GM19397 (cell line): ENCODE measurements around the gene THSD7A.

Source experiments
- ATAC-seq: cut with Tn5 transposase; IDR thresholded peaks from one replicate; pipeline ENCODE4 v1.9.1; 2021; ENCODE audit warnings: mild to moderate bottlenecking, moderate library complexity; ENCODE audit not compliant: unreplicated experiment

The THSD7A gene

DNA sequence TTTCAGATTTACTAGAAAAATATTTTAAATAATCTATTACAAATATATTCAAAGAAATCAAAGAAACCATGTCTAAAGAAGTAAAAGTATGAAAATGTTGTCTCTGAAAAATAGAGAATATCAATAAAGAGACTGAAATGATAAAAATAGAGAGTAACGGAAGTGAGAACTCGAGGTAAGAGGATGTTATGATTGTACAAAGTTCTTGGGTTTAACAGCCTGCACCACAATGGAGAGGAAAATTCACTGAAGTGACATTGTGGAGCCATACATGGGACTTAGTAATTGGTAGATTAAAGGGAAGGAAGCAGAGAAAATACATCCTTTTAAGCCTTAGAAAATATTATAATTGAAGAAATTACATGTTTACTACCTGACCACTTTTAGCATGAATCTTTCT lies 77.9 kb downstream of the THSD7A start:
- ATAC-seq = no peak

DNA sequence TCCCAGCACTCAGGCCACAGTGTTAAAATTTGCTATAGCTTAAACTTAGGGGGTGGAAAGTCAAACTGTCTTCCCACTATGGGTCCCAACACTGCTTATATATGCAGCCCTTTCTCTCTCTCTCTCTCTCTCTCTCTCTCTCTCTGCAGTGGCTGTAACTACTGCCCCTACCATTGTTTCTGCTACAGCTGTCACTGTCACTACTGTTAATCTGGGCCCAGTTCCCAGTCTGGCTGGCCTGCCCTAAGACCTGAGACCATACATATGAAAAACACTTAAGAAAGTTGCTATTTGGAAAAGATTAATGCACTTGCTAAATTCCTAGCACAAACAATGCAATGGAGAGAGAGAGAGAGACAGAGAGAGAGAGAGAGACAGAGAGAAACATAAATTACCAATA lies 78.6 kb downstream of the THSD7A start:
- no peak for ATAC-seq

DNA sequence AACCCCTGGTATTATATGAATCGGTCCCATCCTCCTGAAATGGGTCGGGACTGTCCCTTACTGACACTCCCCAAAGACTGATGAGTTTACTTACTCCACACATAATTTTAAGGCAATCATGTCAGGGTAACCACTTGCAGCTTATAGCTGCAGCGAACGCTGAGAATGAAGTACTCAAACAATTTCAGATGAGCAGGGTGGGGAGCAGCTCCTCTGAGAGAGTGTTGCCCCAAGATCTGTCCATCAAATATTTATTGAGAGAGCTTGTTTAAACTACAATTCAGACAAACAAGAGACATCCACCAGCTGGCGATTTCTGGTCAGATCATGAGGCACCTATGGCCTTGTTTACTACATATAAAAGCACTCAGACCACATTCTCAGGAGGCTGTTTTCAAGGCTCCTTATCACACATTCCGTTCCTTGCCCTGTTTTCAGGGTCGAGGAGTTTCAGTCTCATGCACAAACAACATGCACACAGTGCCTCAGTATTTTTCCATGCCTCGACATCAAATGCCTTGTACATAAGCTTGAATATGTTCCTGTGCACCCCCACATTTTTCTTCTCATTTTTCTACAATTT lies 80.1 kb downstream of the THSD7A start:
- no peak for ATAC-seq

DNA sequence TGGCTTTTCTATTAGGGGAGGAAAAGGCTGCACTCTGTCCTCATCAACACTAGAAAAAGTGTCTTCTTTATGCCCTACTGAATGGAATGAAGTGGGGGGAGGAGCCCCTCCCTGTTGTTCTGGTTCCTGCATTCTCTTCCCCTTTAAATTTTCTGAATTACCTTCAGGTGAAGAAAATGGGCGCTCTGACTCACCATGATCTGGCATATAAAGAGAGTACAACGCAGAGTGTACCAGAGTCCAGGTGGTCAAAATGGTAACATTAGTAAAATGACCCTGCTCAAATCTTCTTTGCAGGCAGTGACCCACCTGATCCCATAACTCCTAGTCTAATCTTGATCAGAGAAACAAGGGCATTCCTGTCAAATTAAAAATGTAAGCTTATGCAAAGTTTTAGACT lies 80.7 kb downstream of the THSD7A start:
- no peak for ATAC-seq

- ATAC-seq = no peak
These were observed 81.8 kb downstream of the THSD7A start for GRCh38 chr7:11750191-11750590.

- no peak for ATAC-seq
These were observed 82.4 kb downstream of the THSD7A start for GRCh38 chr7:11749629-11750028.

DNA sequence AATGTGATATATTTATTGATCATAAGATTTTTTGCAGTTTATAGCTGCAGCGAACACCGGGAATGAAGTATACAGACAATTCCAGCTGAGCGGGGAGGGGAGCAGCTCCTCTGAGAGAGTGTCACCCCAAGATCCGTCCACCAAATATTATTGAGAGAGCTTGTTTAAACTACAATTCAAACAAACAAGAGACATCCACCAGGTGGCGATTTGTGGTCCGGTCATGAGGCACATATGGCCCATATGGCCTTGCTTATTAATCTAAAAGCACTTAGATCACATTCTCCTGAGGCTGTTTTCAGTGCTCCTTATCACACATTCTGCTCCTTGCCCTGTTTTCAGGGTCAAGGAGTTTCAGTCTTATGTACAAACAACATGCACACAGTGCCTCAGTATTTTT lies 83.1 kb downstream of the THSD7A start:
- no peak for ATAC-seq

GRCh38 chr7:11747715-11748485 lies 84.1 kb downstream of the THSD7A start:
- no peak for ATAC-seq

- ATAC-seq = no peak
These were observed 85.4 kb downstream of the THSD7A start for GRCh38 chr7:11746591-11746990.

- ATAC-seq = no peak
These were observed 88.5 kb downstream of the THSD7A start for GRCh38 chr7:11743548-11743947.

DNA sequence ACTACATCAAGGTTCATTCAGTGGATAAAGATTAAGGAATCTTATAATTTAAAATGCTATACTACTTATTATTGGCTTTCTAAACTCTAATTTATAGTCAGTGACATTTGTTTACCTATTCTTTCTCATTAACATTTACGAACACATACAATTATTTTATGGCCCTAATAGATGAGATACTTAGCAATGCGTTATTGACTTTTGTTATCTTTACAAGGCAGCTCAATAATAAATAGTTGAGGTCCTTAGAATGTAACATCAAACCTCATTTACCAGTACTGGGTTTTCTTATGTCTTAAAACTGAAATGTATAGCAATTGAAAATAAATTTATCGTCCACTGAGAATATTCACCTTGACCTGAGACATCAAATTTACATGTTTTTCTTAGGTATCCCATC lies 89.0 kb downstream of the THSD7A start:
- no peak for ATAC-seq

- ATAC-seq = no peak
These were observed 89.5 kb downstream of the THSD7A start for GRCh38 chr7:11742496-11742895.

DNA sequence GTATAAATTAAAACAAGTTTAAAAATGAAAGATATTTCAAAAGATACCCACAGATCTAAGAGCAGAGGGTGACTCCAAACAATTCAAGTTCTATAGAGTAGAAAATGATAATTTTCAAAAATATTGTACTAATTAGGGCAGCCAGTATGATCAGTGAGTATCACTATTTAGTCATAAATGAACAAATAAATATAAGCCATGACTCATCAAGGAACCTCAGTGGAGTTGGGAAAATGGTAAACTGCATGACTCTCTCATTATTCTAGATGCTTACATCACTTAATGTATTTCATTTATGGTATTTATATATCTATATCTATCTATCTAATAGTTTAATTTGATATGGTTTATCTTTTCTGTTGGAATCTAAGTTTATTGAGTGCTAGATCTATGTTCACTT lies 94.3 kb downstream of the THSD7A start:
- no peak for ATAC-seq

- ATAC-seq = no peak
These were observed 99.8 kb downstream of the THSD7A start for GRCh38 chr7:11732207-11732606.

GRCh38 chr7:11730725-11731124 lies 101.3 kb downstream of the THSD7A start:
- ATAC-seq = no peak

GRCh38 chr7:11727864-11728263 lies 104.1 kb downstream of the THSD7A start:
- no peak for ATAC-seq

DNA sequence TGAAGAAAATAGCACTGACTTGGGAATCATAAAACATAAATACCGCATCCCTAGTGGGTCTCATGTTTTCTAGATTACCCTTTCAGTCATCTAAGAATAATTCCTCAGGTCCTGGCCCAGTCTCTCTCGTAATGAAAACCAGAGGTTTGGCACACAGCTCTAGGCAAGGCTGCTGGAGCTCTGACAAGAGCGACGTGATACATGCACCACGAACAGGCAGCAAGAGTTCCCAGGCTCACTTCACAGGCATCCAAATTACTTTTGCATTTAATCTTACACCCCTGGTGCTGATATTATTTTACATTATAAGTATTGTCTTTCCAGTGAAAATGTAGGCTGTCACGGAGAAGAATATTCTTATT lies 105.2 kb downstream of the THSD7A start:
- ATAC-seq = no peak

GRCh38 chr7:11726001-11726793 lies 105.8 kb downstream of the THSD7A start:
- ATAC-seq = no peak

- no peak for ATAC-seq
These were observed 115.8 kb downstream of the THSD7A start for GRCh38 chr7:11716185-11716584.

- no peak for ATAC-seq
These were observed 117.3 kb downstream of the THSD7A start for GRCh38 chr7:11714676-11715075.

GRCh38 chr7:11714205-11714604 lies 117.8 kb downstream of the THSD7A start:
- ATAC-seq = no peak

DNA sequence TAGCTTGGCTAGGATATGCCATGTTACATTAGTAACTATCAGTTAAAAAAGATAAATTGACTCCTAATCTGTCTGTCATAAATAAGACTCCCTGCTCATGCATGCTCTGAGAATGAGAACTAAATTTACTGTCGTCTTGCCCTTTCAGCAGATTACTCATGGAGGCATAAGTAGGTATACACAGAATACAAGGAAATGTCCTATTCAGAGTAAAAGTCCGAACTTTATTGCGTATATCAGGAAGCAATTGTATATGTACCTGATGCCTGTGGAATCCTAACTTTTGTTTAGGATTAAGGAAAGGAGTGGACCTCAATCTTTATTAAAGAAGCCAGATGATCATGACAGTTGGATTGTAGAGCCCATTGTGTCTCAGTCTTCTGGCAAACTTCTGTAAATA lies 118.6 kb downstream of the THSD7A start:
- ATAC-seq = no peak
